GM21381 (cell line): ENCODE data around the gene NDUFB10.
"Not testable (repeated sequence)": the region's sequence is repeated elsewhere in the genome, so short reads cannot be mapped to it uniquely, and the experiment has no call there.

Source experiments
- ATAC-seq: cut with Tn5 transposase; IDR thresholded peaks from one replicate; pipeline ENCODE4 v1.9.1; 2021; ENCODE audit warnings: mild to moderate bottlenecking, moderate library complexity; ENCODE audit not compliant: unreplicated experiment

Gene NDUFB10

GRCh38 chr16:1959269-1960039 is at the start of gene NDUFB10:
Gene NDUFB10 (plus strand): TSS chr16:1959538. CDS start chr16:1959625, 87 bp downstream.
- ATAC-seq, result peak; percentile 71

DNA sequence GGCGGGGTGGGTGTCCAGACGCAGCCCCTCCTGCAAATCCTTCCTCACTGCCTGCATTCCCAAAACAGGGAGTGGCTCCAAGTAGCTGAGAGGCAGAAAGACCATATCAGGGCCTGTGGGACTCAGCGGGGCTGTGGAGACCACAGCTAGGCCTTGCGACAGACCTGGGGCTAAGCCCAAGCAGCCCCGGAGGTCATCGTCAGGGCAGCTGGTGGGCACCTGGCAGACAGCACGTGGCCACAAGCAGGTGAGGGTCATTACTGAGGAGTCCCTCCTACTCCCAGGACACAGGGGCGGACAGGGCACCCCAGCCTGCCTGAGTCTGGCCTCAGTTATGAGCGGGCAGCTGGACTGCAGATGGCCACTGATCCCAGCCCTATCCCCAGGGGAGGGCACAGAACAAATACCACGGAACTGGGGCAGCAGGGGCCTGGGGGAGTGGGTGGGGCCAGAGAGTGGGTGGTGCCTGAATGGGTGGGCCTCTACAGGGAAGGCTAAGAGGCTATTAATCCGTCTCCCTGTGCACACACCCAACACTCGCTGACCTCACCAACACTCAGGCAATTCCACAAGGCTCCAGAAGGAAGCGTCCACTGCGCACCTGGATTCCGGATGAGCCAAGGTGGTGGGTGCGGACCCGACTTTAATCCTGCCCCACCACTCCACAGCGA is 49.6 kb upstream of the NDUFB10 start:
- no peak for ATAC-seq

GRCh38 chr16:1911467-1912214 is 47.7 kb upstream of the NDUFB10 start:
- no peak for ATAC-seq

- ATAC-seq, result no peak
Measured at GRCh38 chr16:1912215-1912543, 47.2 kb upstream of the NDUFB10 start.

DNA sequence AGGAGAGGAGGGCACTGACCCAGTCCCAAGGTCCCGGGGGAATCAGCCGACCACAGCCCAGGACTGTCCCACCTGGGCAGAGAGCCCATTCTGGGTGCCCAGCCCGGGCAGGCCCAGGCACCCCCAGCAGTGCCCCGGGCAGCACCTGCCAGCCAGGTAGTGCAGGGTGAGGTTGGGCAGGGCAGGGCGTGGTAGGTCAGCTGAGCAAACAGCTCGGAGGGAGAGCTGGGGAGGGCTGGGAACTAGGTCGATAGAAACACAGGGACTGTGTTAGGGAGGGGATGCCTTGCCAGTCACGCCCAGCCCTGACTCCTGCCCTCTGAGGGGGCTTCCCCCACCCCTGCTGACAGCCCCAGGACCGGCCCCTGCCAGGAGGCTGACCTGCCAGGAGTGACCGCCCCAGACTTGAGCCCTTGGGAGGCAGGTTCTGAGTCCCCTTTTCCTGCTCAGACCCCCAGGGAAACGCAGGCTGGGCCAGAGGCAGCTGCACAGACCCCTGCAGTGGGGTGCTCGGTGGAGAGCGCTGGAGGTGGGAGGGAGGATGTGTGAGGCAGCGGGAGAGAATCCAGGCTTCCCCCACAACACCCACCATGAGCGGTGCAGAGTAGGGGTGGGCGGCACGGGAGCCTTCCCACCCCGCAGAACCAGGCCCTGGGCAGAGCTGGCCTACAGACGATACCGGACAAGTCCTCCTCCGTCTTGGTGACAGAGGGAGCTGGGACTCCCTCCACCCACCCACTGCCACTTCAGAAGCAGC is 45.8 kb upstream of the NDUFB10 start:
- no peak for ATAC-seq

GRCh38 chr16:1914084-1914608 is 45.2 kb upstream of the NDUFB10 start:
- ATAC-seq, result no peak

GRCh38 chr16:1914988-1915387 is 44.4 kb upstream of the NDUFB10 start:
- ATAC-seq, result no peak

GRCh38 chr16:1915732-1916639 is 43.4 kb upstream of the NDUFB10 start:
- ATAC-seq, result no peak

DNA sequence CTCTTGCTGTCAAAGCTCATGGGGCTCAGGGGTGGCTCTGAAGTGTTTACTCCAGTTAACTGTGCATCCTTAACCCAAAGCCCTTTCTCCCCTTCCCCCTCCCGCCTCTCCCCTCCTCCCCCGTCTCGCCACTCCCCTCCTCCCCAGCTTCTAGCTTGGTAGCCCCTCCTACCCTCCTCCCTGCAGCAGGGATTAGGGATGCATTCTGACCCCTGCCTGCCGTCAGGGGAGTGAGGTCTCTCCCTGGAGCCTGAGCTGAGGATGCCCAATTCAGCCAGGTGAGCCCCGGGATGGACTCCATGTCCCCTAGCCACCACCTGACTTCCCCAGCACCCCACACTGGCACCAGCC is 42.7 kb upstream of the NDUFB10 start:
- ATAC-seq, result no peak

- no peak for ATAC-seq
Measured at GRCh38 chr16:1917056-1917664, 42.2 kb upstream of the NDUFB10 start.

DNA sequence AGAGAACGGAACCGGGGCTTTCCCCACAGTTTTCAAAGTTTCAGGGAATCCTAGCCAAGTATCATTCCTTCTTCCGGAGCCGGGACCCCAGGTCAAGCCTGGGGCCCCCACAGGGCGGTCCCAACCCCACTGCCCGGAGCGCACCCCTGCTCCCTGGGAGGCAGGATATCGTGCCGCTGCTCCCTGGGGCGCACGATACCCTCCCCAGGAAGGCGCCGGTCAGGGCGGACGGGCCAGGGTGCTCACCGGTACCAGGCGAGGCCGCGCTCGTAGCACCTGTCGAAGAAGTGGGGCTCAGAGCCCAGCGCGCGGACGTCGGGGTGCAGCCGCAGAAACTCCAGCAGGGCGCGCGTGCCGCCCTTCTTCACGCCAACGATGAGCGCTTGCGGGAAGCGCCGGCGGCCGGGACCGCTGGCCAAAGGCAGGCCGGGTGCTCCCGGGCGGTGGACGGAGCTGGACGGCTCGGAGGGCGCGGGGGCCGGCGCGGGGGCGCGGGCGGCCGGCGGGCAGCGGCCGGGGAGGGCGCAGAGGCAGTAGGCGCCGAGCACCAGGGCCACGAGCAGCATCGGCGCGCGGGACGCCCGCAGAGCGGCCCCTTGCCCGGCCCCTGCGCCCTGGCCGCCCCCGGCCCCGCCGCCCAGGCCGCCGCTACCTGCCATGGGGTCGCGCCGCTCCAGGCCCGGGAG is 41.5 kb upstream of the NDUFB10 start:
- no peak for ATAC-seq

GRCh38 chr16:1918351-1919326 is 40.7 kb upstream of the NDUFB10 start, which contains the start of gene HS3ST6:
Gene HS3ST6 (minus strand): TSS chr16:1918415. CDS start chr16:1918323, 92 bp downstream.
- no peak for ATAC-seq

GRCh38 chr16:1919327-1919998 is 39.9 kb upstream of the NDUFB10 start:
- no peak for ATAC-seq

DNA sequence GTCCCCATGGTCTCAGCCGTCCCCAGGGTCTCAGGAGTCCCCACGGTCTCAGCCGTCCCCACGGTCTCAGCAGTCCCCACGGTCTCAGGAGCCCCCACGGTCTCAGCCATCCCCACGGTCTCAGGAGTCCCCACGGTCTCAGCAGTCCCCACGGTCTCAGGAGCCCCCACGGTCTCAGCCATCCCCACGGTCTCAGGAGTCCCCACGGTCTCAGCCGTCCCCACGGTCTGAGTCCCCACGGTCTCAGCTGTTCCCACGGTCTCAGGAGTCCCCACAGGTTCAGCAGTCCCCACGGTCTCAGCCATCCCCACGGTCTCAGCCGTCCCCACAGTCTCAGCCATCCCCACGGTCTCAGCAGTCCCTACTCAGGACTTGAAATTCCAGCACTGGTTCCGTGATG is 39.2 kb upstream of the NDUFB10 start:
- ATAC-seq, result not testable (repeated sequence)

DNA sequence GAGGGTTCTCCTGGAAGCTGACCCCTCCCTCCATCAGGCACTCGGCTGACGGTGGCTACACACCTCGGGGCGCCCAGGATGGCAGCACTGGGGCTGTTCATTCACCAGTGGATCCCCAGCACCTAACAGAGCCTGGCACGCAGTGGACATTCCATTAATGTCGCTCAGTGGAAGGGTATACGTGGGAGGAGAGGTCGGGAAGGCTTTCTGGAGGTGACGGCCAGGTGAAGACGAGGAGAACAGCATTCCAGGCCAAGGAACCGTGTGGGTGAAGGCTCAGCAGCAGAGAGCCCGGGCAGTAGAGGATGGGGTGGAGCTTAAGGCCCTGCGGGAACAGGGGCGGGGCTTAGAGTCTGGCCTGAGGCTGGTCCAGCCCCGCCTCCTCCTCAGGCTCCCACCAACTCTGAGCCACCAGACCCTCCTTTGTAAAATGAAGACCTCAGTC is 38.6 kb upstream of the NDUFB10 start:
- no peak for ATAC-seq

GRCh38 chr16:1922357-1922756 is 37.0 kb upstream of the NDUFB10 start:
- ATAC-seq, result no peak
